ENCODE data around the gene POLR3C.

POLR3C gene

GRCh38 chr1:145874646-145875045 lies 50.6 kb downstream of the POLR3C start:
- TF ChIP-seq CTCF (IDR thresholded peaks at IDR 0.05): no peak

DNA sequence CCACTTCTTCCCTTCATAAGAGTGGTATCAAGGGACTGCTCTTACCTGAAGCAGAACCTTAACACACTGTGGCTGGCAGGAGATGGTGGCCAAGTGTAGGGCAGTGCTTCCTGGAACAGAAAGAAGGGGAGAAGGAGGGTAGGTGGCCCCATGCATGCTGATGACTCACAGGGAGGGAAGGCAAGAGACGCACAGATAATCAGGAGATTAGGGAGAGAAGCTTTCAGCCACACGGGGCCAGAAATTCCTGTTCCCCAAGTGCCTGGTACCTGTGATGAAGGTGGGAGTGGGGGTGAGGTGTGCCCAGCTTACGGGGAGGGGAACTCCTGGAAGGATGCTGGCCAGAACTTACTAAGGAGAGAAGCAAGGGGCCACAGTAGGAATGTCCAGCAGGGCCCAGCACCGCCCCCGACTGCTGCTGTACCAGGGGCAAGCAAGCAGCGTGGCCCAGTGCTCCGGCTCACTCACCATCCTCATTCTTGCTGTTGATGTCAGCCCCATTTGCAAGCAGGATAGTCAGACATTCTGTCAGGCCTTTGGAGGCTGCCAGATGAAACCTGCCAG lies 54.0 kb downstream of the POLR3C start:
- TF ChIP-seq CTCF (IDR thresholded peaks at IDR 0.05): no peak

DNA sequence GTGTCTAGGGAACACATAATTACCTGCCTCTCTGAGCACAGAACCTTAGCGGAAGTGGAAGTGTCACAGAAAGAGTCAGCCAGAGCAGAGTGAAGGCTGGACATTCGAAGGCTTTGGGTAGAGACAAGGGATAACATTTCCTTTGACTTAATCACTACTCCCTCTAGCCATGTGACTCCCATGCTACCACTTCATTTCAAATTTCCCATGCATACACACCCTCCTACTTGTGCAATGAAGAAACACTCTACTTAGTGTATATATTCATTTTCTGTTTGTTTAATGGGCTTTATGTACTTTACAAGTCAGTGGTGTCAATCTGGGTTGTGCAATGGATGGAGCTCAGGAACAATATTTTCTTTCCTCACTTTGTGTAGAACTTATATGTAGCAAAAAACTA lies 54.7 kb downstream of the POLR3C start:
- no peak for TF ChIP-seq CTCF (IDR thresholded peaks at IDR 0.05)

DNA sequence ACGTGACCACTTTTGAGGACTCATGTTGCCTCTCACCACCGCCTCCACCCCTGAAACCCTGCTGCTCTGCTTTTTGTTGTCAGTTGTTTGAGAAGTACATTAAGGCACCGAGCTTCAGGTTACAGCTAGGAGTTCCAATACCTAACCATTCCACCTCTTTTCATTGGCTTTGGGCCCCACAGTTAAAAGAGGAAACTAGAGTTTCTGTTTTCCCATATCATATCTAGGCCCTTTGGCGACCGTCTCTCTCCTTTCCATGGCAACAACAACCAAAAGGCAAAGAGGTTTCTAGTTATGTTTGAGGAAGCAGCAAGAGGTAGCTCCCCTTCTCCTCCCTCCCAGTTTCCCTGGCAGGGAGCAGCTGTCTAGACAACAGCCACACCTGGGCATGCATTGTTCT lies 55.8 kb downstream of the POLR3C start:
- no peak for TF ChIP-seq CTCF (IDR thresholded peaks at IDR 0.05)

DNA sequence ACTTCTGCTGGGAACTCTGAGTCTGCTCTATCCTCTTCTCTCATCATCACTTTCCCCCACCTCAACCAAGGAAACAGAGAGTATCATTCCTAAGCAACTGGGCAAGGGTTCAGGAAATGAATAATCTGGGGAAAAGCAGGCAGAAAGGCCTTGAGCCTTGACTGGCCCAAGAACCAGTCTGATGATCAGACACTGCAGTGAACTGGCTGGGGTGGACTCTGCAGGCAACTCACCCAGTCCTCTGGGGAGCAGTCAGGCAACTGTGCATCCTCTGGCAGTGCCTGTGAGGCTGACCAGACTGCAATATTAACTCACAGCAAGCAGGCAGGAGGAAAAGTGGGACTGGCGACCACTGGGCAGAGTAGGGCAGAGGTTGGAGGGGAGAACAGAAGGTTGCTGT lies 60.7 kb downstream of the POLR3C start:
- TF ChIP-seq CTCF (IDR thresholded peaks at IDR 0.05): no peak

- no peak for TF ChIP-seq CTCF (IDR thresholded peaks at IDR 0.05)
These were observed 61.8 kb downstream of the POLR3C start, which contains the start of gene ANKRD35 for GRCh38 chr1:145885738-145886287. Gene ANKRD35 (minus strand): TSS chr1:145885866. CDS start chr1:145885758, 108 bp downstream.

DNA sequence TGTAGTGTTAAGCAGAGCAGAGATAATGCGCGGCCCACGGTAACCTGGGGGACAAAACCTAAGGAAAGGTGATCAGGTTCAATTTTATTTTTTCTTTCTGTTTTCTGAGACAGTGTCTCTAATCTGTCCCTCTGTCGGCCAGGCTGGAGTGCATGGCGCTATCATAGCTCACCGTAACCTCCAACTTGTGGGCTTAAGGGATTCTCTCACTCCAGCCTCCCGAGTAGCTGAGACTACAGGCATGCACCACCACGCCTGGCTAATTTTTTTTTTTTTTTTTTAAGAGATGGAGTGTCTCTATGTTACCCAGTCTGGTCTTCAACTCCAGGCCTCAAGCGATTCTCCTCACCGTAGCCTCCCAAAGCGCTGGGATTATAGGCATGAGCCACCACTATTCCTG lies 62.4 kb downstream of the POLR3C start:
- TF ChIP-seq CTCF (IDR thresholded peaks at IDR 0.05): no peak

DNA sequence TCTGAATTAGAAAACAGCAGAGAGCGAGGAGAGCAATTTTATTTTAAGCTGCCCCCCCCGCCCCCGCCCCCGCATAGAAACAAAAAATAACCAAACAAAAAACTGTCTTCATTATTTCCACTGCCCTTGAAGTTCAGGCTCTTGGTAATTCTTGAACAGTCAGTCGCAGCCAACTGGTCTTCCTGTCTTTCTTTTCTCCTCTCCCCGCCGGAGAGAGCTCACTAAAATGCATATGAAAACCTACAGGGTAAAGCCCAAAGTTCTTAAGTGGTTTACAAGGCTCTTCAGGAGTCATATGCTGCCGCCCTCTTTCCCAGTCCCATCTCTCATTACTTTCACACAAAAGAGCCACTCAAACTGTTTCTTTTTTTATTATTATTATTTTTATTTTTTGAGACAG lies 62.8 kb downstream of the POLR3C start:
- TF ChIP-seq CTCF (IDR thresholded peaks at IDR 0.05): no peak
